ENCODE results near the gene TP63. TPM values are rescaled to one million over a fixed set of nuclear protein-coding genes. Genes with fewer than 3 reads are reported as not detected.
"Not testable (repeated sequence)": the region's sequence is repeated elsewhere in the genome, so short reads cannot be mapped to it uniquely, and the experiment has no call there.

TP63 gene
- total RNA-seq, 1 experiment from 2014 or later = 1.7 TPM

DNA sequence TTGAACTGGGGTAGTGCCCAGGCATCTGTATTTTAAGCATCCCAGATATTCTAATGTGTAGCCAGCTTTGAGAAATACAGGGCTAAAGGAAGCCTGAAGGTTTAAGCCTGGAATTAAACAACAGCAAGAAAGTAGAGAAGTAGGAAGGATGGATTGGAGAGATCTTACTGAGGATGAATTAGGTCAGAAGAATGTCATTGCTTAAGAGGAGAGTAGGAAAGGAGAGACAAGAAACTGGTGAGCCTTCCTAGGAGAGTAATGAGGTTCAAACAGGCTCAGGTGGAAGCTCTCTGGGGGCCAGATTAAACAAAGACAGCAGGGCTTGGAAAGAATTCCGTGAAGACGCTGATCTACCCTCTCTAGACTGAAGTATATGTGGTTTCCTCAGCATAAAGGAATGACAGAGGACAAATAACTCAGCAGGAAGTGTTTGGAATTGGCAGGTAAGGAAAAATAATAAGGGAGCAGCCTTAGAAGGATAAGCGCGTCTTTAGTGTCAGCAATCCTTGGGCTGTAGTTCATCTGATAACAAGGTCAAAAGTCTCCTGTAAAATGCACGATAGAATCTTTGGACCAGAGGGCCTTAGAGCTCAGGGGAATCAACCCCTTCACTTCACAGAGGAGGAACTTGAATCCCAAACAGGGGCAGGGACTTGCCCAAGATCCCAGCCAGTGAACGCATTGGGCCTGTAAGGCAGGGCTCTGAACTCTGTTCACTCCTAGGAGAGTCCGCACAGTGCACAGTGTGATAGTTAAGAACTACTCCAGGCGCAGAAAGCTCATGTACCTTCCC is 90.9 kb downstream of the TP63 start:
- no peak for DNase-seq (ENCODE audit: low spot score)

DNA sequence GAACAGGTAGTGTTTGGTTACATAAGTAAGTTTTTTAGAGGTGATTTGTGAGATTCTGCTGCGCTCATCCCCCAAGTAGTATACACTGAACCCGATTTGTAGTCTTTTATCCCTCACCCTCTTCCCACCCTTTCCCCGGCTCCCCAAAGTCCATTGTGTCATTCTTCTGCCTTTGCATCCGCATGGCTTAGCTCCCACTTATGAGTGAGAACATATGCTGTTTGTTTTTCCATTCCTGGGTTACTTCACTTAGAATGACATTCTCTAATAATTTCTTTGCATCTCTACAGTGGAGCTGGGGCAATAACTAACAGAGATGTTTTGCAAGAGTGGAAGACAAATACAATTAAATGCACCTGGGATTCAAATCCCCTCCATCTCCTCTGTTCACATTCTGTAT is 93.2 kb downstream of the TP63 start:
- DNase-seq (ENCODE audit: low spot score) = no peak

DNA sequence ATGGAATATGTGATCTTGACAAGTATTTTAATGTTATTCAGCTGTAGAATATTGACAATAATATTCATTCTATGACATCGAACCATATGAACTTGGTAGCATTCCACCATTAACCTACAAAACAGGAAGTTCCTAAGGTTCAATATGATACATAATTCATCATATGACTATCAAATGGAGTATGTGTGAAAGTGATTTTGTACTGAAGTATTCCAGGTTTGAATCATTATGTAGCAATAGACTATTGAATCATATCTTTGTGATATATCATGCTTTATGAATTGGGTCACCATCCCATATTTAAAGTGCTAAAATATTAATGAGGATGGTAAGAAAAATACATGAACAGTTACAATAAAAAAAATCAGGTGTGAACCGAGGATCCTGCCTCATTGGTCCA is 95.1 kb downstream of the TP63 start:
- no peak for DNase-seq (ENCODE audit: low spot score)

DNA sequence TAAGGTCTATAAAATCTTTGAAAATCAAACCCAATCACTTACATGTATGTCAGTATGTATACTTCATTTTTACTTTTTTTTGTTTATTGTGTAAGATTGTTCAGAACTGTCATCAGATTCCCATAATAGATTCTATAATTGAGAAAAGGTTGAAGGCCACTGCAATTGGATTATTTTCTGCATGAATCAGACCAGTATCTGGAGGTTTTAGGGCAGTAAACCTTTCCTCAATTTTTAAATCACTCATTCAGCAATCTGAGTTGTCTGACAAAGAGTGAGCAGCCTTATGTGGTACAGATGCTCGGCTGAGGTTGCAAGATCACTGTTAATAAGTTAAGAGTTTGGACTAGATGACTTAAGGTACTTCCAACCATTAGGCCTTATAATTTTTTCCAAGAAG is 96.0 kb downstream of the TP63 start:
- DNase-seq (ENCODE audit: low spot score) = no peak

DNA sequence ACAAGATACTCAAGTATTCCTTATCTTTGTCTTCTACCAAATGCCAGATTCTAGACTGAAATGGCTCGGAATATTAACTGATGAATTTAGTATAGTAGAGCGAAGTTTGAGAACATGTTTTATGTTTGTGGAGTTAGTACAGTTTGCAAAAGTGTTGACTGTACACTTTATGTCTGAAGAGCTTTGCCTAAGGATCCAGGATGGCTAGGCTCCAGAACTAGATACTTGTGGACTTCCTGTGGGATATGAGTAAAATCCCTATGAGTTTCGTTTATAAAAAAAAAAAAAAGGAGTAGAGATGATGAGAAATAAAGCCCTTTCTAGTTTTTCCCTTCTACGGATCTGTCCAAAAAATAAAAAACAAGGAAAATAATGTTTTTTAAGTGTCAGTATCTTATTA is 96.7 kb downstream of the TP63 start:
- no peak for DNase-seq (ENCODE audit: low spot score)

DNA sequence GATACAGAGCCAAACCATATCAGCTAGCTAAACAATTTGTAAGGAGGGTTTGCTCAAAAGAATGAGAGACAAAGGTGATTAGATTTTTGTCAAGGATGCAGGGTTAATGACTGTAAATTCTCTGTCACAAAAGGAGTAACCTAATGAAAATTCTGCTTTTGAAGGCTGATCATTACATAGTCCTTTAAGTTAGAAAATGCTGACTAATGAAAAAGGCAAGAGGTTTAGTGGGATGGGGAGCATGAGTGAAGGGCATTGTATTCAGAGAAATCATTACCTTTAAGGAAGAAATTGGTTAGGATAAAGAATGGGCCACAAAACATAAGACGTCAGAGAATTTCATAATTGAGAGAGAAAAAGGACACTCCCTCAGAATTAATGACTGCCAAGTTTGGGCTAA is 97.7 kb downstream of the TP63 start:
- DNase-seq (ENCODE audit: low spot score) = no peak

DNA sequence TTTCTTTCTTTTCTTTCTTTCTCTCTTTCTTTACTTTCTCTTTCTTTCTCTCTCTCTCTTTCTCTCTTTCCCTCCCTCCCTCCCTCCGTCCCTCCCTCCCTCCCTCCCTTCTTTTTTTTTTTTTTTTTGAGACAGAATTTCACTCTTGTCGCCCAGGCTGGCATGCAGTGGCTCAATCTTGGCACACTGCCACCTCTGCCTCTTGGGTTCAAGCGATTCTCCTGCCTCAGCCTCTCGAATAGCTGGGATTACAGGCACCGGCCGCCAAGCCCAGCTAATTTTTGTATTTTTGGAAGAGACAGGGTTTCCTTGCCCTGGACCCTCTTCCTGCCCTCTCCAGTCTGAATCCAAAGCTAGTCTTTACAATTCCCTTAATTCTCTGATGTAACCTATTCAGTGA is 102.9 kb downstream of the TP63 start:
- DNase-seq (ENCODE audit: low spot score) = no peak

DNA sequence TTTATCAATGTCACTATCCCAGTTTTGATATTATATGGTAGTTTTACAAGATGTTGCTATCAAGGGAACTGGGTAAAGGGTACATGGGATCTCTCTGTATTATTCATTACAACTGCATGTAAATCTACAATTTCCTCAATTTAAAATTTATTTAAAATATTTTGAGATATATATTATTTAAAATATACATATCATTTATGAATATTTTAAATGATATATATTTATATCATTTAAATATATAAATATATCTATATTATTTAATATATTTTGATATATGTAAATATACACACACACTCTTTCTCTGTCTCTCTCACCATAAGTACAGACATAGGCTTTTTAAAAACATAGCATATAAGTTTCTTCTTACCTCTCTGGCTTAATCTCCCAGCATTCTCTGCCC is 104.7 kb downstream of the TP63 start:
- no peak for DNase-seq (ENCODE audit: low spot score)

DNA sequence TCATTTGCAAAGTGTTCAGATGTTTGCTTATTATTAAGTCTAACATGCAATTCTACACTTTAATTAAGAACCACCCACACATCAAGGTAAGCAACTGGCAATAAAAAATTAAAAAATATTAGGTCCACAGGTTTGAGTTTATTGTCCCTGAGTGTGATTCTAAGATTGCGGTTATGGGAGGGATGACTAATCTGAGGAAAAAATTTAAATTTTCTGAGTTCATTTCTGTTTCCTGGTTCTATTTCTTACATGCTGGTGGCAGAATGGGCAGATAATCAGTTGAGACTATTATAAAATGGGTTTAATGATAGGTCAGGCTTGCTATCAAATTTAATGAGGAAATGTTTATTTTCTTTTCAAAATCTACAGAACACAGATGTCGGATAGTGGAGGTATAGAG is 105.9 kb downstream of the TP63 start:
- DNase-seq (ENCODE audit: low spot score) = no peak

DNA sequence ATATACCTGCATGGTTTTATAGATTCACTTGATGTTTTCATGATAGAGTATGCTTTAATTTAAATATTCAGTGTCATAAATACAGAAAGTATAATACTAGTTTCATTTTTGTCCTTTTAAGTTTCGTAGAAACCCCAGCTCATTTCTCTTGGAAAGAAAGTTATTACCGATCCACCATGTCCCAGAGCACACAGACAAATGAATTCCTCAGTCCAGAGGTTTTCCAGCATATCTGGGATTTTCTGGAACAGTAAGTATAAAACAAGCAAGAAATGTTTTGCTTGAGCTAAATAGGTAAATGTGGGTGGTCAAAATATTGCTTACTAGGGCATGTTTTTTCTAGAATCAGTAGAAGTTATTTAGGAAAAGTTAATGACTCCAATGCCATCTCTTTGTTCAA is 106.4 kb downstream of the TP63 start:
- no peak for DNase-seq (ENCODE audit: low spot score)

DNA sequence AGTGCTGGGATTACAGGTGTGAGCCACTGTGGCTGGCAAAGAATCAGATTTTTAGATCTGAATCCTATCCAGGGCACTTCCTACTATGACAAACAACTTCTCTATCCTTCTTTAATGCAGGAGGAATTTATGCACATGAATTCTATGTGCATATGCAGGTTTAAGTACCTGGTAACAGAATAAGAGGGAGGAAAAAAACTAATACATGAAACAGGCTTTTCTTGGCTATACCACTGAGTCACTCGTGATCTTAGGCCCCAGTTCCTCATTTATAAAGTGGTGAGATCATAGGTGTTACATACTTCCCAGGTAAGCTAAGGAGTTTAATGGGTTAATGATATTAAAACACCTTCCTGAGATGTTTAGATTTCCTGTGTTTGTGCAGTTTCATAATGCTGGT is 108.2 kb downstream of the TP63 start:
- DNase-seq (ENCODE audit: low spot score) = no peak

DNA sequence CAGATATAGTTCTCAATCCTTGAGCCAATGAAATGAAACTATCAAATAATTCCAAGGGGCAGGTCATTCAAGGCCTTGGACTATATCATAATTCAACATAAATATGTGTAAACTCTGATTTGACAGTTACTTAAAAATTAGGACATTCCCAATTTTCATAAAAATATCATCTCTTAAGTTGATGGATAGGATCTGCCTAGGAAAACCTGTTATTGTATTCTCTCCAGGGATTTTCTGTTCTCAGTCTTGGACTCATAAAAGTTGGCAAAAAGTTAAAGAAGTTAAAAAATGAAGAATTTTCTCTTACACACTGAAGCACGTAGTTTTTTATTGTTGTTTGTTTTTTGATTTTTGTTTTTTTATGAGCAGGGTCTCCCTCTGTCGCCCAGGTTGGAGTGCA is 109.0 kb downstream of the TP63 start:
- no peak for DNase-seq (ENCODE audit: low spot score)

DNA sequence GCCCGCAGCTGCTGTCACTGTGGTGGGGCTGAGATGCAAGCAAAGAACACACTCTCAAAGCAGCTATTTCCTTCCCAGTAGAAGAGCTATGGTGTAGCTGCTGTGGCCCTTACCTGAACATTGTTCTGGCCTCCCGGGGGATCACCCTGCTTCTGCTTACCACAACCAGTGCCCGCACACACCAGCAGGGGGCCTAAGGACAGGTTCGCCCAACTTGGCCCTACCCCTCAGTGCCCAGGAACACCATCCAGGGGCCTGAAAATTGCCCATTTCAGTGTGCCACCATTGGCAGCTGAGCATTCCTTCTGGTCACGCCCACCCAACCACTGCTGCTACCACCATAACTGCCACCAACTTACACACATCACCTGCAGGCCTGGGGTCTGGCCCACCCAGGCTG is 113.0 kb downstream of the TP63 start:
- no peak for DNase-seq (ENCODE audit: low spot score)

DNA sequence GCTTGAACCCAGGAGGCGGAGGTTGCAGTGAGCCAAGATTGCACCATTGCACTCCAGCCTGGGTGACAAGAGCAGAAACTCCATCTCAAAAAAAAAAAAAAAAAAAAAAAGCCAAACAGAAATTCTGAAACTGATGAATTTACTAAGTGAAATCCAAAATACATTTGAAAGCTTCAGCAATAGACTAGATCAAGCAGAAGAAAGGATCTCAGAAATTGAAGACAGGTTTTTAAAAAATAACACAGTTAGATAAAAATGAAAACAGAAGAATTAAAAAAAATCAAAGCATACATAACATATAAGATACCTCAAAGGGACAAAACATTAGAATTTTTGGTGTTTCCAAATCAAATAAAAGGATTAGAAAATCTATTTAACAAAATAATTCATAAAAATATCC is 114.4 kb downstream of the TP63 start:
- no peak for DNase-seq (ENCODE audit: low spot score)

DNA sequence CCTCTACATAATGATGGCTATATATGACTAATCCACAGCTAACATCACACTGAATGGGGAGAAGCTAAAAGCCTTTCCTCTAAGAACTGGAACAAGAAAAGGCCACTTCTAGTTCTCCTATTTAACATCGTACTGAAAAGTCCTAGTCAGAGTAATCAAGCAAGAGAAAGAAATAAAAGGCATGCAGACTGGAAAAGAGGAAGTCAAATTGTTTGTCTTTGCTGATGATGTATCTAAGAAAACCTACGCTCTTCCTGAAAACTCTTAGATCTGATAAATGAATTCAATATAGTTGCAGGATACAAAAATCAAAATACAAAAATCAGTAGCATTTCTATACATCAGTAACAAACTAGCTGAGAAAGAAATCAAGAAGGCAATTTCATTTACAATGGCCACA is 116.9 kb downstream of the TP63 start:
- DNase-seq (ENCODE audit: low spot score) = no peak

DNA sequence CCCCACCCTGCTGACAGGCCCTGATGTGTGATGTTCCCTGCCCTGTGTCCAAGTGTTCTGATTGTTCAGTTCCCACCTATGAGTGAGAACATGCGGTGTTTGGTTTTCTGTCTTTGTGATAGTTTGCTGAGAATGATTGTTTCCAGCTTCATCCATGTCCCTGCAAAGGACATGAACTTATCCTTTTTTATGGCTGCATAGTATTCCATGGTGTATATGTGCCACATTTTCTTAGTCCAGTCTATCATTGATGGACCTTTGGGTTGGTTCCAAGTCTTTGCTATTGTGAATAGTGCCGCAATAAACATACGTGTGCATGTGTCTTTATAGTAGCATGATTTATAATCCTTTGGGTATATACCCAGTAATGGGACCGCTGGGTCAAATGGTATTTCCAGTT is 119.8 kb downstream of the TP63 start:
- not testable (repeated sequence) for DNase-seq (ENCODE audit: low spot score)

DNA sequence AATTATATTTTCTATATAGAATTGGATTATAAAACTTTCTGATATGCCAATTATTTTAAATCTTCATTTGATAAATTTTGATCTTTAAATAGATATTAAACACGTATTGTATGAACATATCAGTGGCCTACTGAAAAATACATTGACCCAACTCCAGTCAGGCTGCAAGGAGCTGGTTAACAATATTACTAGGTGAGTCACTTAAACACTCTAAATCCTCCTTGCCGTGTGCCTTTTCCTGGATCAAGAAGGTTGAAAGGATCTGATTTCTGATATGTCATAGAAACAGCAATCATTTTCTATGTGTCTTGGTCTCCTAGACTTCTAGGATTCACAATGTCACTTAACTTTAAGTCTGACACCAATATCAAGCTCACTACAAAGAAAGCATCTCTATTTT is 123.2 kb downstream of the TP63 start:
- no peak for DNase-seq (ENCODE audit: low spot score)

DNA sequence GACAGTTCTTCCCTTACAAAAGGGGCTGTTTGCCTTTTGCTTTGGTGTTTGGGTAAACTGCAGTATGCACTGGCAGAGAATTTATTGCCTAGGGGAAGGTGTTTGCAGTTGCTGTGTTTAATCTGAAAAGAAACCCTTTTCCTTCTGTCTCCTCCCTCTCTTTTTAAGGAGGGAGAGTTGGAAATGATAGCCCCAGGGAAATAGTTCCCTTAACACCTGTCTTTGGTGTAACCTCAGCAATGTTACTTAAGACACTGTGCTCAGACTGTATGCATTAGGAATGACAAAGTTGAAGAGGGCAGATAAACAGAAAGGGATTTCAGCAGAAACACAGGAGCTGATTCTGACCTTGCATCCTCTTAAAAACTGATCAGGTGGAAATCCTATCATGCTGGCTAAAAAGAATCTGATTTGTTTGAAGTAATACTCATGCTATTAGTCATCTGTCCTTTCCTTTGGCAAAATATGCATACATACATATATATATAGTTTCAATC is 125.4 kb downstream of the TP63 start:
- DNase-seq (ENCODE audit: low spot score) = no peak

DNA sequence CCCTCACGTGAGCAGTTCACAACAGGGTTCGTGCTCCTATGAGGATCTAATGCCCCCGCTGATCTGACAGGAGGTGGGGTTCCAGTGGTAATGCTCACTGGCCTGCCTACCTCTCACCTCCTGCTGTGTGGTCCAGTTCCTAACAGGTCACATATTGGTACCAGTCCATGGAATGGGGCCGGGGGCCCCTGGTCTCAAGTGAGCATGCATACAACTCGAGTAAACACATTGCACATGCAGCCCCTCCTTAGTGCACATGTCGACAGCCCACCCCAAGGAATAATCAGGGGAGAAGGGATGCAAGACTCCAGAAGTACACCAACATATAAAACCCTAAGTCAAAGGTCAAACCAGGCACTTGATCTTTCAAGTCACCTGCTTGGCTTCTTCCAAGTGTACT is 127.0 kb downstream of the TP63 start:
- no peak for DNase-seq (ENCODE audit: low spot score)

DNA sequence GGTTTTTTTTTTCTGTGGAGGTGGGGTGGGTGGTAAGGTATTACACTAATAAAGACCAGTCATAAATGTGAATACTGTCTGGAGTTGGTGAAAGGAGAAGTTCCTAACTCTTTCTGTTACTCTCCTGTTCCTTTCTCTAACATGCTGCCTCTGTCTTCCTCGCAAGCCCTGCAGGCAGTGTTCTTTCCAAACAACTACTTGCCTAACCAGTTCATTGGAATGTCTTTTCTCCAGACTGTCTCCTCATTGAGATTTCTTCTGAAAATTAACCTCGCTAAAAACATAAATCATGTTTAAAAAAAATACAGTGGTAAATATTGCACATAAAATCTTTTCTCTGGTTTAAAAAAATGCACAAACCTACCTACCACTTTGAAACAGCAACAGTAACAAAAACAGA is 135.2 kb downstream of the TP63 start:
- DNase-seq (ENCODE audit: low spot score) = no peak

DNA sequence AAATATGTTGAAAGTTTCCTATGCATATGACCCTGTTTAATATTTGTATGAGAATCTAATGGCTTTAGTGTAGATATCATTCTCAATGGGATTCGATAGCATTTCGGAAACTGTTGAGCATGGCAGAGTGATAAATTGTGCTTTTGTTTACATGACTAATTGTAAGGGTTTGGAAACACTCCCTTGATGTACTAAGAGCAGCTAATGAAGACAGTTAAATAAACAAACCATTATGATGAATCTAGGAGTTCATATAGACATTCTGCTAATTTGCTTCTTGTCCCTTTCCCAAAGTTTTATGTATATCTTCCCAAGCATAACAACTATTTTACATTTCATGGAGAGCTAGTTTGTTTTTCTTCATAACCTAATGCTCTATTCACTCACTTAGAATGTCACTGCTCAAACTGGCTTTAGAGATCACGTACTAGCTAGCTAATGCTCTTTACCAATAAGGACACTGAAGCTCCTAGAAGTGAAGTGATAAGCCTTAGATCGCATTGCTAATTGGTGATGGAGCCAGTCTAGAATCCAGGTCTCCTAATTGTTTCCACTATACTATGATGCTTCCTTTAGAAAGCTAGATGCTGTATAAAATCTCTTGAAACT is 140.8 kb downstream of the TP63 start:
- DNase-seq (ENCODE audit: low spot score) = no peak

DNA sequence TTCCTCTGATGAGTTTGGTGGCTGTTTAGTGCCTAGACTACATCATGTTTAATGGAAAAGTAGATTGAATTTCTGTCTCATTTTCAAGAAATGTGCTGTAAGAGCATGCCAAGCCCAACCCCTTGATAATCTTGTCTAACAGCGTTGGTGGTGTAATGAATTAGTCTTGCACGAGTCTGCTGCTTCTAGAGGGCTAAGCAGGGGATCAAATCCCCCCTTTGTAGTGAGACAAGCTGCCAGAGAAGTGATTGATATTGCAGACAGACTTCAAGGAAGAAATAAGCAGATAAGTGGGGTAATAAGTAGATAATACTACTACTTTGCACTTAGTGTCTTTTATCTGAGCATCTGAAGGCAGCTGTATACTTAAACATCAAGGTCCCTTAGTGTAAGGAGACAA is 141.4 kb downstream of the TP63 start:
- DNase-seq (ENCODE audit: low spot score) = peak; percentile 56

DNA sequence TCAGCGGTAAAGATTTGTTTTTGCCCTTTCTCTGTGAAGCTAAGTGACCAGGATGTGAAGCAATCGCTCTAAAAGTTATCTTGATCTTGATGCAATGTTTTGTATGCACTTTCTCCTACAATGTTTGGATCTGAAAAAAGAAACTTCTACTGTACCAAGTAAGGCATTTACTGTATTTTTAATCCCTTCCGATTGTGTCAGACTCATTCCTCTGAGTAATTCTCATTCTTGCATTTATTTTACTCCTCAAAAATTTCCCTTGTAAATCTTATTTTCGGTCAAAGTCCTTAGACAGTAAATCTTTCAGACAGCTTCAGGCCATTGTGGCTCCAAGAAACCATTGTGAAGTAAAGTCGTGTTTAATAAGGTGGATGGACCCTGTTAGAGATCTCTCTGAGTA is 141.9 kb downstream of the TP63 start:
- peak; percentile 87 for DNase-seq (ENCODE audit: low spot score)

Data from H4 (cell line).